ENCODE data around the gene RUFY3. TPM values are rescaled to one million over a fixed set of nuclear protein-coding genes. Genes with fewer than 3 reads are reported as not detected.

The RUFY3 gene
- total RNA-seq, 1 experiment from 2014 or later: 48.0 TPM

- H2BK20ac ChIP-seq (ENCODE audit: low read depth, low read length, poor library complexity, severe bottlenecking): no peak overlapping the region
- H3K79me2 ChIP-seq (ENCODE audit: insufficient read depth, low read length): no peaks in the 10 kb centered on the region
- TF ChIP-seq, protein P1, sequence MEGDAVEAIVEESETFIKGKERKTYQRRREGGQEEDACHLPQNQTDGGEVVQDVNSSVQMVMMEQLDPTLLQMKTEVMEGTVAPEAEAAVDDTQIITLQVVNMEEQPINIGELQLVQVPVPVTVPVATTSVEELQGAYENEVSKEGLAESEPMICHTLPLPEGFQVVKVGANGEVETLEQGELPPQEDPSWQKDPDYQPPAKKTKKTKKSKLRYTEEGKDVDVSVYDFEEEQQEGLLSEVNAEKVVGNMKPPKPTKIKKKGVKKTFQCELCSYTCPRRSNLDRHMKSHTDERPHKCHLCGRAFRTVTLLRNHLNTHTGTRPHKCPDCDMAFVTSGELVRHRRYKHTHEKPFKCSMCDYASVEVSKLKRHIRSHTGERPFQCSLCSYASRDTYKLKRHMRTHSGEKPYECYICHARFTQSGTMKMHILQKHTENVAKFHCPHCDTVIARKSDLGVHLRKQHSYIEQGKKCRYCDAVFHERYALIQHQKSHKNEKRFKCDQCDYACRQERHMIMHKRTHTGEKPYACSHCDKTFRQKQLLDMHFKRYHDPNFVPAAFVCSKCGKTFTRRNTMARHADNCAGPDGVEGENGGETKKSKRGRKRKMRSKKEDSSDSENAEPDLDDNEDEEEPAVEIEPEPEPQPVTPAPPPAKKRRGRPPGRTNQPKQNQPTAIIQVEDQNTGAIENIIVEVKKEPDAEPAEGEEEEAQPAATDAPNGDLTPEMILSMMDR (conservative IDR thresholded peaks at IDR 0.05): no peak
- H3K4me2 ChIP-seq (ENCODE audit: insufficient read depth, insufficient read length, low read length): no peak overlapping the region
- WGBS (ENCODE audit: extremely low coverage, insufficient read length, low lambda C conversion rate): no CpG with 5 or more reads among the region's 2 CpGs
- no peak overlapping the region for H2BK12ac ChIP-seq (ENCODE audit: insufficient read length, low read depth, low read length)
- no peaks in the 10 kb centered on the region for H4K20me1 ChIP-seq (ENCODE audit: control insufficient read depth, insufficient read depth, insufficient read length)
- H3K79me1 ChIP-seq (ENCODE audit: insufficient read depth, low read depth, low read length, poor library complexity, severe bottlenecking): no peaks in the 10 kb centered on the region
- H2AK5ac ChIP-seq (ENCODE audit: insufficient read length, low read length): no peak overlapping the region
- no peak overlapping the region for H3K4me3 Mint-ChIP-seq
- no peak overlapping the region for H2BK120ac ChIP-seq (ENCODE audit: low read depth, low read length, poor library complexity, severe bottlenecking)
- H4K5ac ChIP-seq (ENCODE audit: insufficient read length, low read depth, low read length): no peak overlapping the region
- no peak overlapping the region for H4K91ac ChIP-seq (ENCODE audit: insufficient read length, low read depth, low read length)
- H3K36me3 Mint-ChIP-seq (ENCODE audit: insufficient read depth in 1 of 3, low read depth in 3 of 3): no peaks in the 10 kb centered on the region; a peak in 1 of 7 replicates
- no peak overlapping the region for H4K8ac ChIP-seq (replicated peaks; ENCODE audit: insufficient read length, low read depth, low read length)
- H2BK15ac ChIP-seq (ENCODE audit: low read depth, low read length): no peak overlapping the region
- no peaks in the 10 kb centered on the region for H3K27me3 ChIP-seq (ENCODE audit: insufficient read depth, low read length)
- no peaks in the 10 kb centered on the region for H3K27me3 Mint-ChIP-seq (ENCODE audit: low read depth)
- H3K9ac ChIP-seq (ENCODE audit: extremely low read depth, insufficient read length, low read length): no peak overlapping the region
- no peak for DNase-seq
- H3K56ac ChIP-seq (ENCODE audit: insufficient read length, low read depth, low read length): no peak overlapping the region
- no peak overlapping the region for H2AFZ ChIP-seq (ENCODE audit: low read length)
- no peak overlapping the region for H3K18ac ChIP-seq (ENCODE audit: insufficient read length, low read depth, low read length)
- peaks cover 11% of the 10 kb centered on the region in 2 experiments for H3K4me1 Mint-ChIP-seq
- no peaks in the 10 kb centered on the region for H3K23me2 ChIP-seq (ENCODE audit: insufficient read length, low read depth, low read length, poor library complexity, severe bottlenecking)
- no peaks in the 10 kb centered on the region for H3K9me3 ChIP-seq (ENCODE audit: control insufficient read depth, low read depth, low read length)
- no peak overlapping the region for H3T11ph ChIP-seq (ENCODE audit: low read length)
- H3K27ac ChIP-seq (ENCODE audit: insufficient read length, low read depth, low read length): no peak overlapping the region
- H3K23ac ChIP-seq (ENCODE audit: insufficient read length, low read depth, low read length): no peak overlapping the region
- no peak overlapping the region for H3K14ac ChIP-seq (ENCODE audit: insufficient read depth, low read length)
- H3K27ac Mint-ChIP-seq: no peak overlapping the region
- no peaks in the 10 kb centered on the region for H3K9me3 Mint-ChIP-seq
- no peak overlapping the region for H3K4ac ChIP-seq (ENCODE audit: low read depth, low read length)
- no peaks in the 10 kb centered on the region; the same call in 1 of the 2 replicates for H3K4me1 ChIP-seq (ENCODE audit: insufficient read depth, low read length)
- no peak overlapping the region for H2BK5ac ChIP-seq (ENCODE audit: insufficient read length, low read length)
Measured at GRCh38 chr4:70855464-70855863, 133.7 kb downstream of the RUFY3 start.

Other genes starting within 250 kb of the RUFY3 start
- not detected in 2 replicates for gene MUC7, start 249.8 kb upstream of the RUFY3 start, total RNA-seq (2021)
- gene AMTN, start 203.4 kb upstream of the RUFY3 start, total RNA-seq (2021): not detected in 2 replicates
- not detected in 2 replicates for gene AMBN, start 129.7 kb upstream of the RUFY3 start, total RNA-seq (2021)
- gene ENAM, start 93.2 kb upstream of the RUFY3 start, total RNA-seq (2021): not detected in 2 replicates
- gene JCHAIN, start 55.5 kb upstream of the RUFY3 start, total RNA-seq (2021): not detected in 2 replicates
- 49.3 and 51.9 TPM in 2 replicates for gene UTP3, start 33.4 kb upstream of the RUFY3 start, total RNA-seq (2021)
- gene GRSF1, start 117.9 kb downstream of the RUFY3 start, total RNA-seq (2021): 103 and 108 TPM in 2 replicates
- 29.5 and 30.3 TPM in 2 replicates for gene MOB1B, start 180.4 kb downstream of the RUFY3 start, total RNA-seq (2021)

Measured in H9 (cell line).